ENCODE measurements around the gene PSMA7.
"Not testable (repeated sequence)": the region's sequence is repeated elsewhere in the genome, so short reads cannot be mapped to it uniquely, and the experiment has no call there.

Gene PSMA7

GRCh38 chr20:62119115-62119514 is 24.1 kb downstream of the PSMA7 start:
- DNase-seq (ENCODE audit: low spot score), result no peak

DNA sequence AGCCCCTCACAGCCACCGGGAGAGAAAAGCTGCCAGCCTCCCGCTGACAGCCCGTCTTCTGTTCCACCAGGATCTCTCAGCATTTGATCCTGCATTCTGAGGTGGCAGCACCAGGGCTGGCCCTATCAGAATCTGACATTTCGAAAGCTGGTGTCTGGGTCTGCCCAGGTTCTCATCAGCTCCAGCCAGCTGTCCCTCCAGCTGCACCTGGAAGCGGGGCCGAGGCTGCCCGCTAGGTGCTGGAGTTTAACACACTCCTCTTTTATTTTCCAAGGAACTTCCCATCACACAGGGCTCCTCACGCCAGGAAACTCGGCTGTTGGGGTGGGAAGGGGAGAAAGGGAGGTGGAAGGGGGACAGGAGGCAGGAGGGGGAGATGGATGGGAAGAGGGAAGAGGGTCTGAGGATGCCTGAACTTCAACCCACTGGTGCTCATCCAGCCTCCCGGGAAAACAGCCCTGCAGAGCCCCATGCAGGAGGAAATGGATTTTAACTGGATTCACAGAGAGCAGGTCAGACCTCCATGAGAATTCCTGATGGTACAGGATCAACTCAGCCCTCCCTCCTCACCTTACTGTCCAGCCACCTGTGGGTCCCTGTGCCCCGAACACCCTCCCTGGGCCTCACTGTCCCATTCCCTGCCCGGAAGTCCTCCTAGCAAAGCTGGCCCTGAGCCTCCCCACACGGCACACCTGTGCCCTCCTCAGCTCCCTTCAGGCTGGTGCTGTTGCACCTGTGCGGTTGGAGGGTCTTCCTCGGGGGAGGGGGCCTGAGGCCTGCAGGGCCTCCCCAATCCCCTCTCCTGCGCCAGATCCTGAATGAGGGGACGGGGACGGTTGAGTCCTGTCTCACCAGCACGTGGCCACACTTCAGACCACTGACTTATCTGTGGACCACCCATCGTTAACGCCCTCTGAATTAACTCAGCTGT is 24.8 kb downstream of the PSMA7 start:
- no peak for DNase-seq (ENCODE audit: low spot score)

GRCh38 chr20:62117658-62118057 is 25.5 kb downstream of the PSMA7 start:
- DNase-seq (ENCODE audit: low spot score), result no peak

- DNase-seq (ENCODE audit: low spot score), result no peak
Measured at GRCh38 chr20:62117362-62117646, 25.9 kb downstream of the PSMA7 start.

DNA sequence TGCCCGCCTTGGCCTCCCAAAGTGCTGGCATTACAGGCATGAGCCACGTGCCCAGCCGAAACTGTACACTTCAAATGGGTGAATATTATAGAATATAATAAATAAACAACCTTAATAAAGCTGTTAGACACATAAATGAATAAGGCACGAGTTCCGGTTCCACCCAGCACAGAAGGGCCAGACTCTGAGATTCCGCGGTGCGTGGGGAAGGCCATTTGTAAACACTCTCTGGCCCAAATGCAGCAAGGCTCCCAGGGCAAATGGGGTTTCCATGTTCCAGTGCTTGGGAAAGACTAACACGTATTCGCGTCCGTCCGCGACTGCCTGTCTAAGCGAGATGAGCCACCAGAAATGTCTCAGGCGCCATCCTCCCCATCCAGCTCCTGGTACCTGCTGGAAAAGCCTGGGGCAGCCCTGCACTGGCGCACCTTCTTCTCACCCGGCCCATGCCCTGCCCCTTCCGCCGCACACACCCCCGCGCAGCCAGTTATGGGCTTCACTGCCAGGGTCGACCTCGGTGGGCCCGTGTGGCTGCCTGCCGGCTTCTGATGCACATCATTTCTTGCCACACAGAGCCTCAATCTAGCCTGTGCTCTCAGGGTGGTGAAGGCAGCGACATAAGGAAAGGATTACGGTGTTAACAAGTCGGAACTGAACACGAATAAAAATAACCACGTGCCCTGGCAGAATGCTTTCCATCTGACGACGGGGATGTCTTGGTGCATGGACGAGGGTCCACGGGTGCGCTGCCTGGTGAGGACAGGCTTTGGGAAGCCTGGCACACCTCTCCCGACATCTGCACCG is 26.4 kb downstream of the PSMA7 start:
- no peak for DNase-seq (ENCODE audit: low spot score)

- DNase-seq (ENCODE audit: low spot score), result not testable (repeated sequence)
Measured at GRCh38 chr20:62115800-62116407, 27.3 kb downstream of the PSMA7 start.

DNA sequence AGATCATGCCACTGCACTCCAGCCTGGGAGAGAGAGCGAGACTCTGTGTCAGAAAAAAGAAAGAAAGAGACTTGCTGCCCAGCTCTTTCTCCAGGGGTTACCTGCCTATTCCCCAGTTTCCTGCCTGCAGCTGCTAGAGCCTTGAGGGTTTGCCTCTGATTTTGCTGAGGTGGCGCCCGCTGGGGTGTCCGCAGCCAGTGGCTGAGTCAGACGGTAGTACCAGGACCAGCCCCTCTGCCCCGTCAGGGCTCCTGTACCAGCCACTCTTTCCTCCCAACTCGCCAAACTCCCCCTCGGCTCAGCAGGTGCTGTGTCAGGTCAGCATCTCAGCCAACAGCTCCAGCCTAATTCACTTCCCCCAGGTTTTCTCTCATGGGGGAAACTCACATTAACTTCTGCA is 28.3 kb downstream of the PSMA7 start:
- DNase-seq (ENCODE audit: low spot score), result no peak

GRCh38 chr20:62112368-62112767 is 30.8 kb downstream of the PSMA7 start:
- DNase-seq (ENCODE audit: low spot score), result no peak

DNA sequence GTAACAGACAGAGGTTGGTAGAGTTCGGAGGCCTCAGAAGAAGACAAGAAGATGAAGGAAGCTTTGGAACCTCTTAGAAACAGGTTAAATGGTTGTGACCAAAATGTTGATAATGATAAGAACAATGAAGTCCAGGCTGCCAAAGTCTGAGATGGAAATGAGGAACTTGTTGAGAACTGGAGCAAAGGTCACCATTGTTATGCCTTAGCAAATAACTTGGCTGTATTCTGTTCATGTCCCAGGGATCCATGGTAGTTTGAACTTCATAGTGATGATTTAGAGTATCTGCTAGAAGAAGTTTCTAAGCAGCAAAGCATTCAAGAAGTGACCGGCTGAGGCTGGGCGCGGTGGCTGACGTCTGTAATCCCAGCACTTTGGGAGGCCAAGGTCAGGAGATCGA is 32.0 kb downstream of the PSMA7 start:
- DNase-seq (ENCODE audit: low spot score), result no peak

DNA sequence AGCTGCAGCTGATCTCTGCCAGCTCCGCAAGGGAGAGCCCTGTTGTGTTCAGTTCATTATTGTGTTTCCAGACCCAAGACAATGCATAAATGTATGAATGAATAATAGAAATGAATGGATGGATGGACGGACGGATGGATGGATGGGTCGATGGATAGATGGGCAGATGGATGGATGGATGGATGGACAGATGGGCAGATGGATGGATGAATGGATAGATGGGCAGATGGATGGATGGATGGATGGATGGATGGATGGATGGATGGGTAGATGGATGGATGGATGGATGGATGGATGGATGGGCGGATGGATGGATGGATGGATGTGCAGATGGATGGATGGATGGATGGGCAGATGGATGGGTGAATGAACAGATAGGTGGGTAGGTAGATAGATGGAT is 37.6 kb downstream of the PSMA7 start:
- no peak for DNase-seq (ENCODE audit: low spot score)

DNA sequence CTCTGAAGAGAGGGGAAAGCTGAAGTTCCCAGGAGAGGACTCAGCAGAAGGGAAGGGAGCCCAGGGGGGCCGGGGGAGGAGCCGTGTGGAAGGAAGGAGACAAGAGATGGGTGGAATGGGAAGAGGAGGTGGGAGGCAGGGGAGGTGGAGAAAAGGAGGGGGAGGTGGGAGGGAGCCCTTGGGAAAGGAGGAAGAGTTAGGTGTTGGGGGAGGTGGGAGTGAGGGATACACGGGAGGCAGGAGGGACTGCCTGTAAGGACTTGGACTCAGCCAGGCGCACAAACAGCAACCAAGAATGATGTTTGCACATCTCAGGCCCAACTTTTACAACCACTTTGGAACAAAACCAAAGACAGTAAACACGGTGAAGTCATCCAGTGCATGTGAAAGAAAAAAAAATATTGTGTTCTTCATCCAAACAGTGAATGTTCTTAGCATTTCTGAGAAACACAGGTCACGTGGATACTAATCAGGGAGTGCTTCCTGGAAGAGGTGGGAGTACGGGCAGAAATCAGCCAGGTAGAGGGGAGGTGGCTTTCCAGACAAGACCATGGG is 38.3 kb downstream of the PSMA7 start:
- no peak for DNase-seq (ENCODE audit: low spot score)

DNA sequence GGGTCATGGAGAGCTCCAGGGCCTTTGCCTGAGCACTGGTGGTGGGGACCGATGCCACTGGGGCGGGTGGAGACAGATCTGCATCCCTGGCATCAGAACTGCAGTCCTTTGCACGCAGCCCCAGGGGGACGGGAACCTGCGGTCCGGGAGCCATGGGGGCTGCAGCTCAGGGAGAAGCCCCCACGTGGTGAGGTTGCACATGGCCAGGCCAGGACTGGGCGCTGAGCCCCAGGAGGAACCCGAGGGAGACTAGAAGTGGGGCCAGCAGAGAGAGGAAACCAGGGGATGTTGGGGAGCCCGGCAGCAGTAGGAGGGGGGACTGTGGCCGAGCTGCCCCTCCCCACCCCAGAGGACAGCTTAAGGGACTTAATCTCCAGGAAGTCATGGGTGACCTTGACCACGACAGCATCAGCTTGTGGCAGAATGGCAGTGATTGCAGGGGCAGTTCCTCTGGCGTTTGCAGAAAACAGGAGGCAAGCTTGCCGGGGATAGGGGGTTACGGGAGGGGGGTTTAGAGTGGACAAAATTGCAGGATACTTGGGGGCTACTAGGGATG is 38.9 kb downstream of the PSMA7 start:
- DNase-seq (ENCODE audit: low spot score), result no peak

- no peak for DNase-seq (ENCODE audit: low spot score)
Measured at GRCh38 chr20:62103508-62104233, 39.5 kb downstream of the PSMA7 start.

- DNase-seq (ENCODE audit: low spot score), result no peak
Measured at GRCh38 chr20:62101078-62101477, 42.1 kb downstream of the PSMA7 start.

DNA sequence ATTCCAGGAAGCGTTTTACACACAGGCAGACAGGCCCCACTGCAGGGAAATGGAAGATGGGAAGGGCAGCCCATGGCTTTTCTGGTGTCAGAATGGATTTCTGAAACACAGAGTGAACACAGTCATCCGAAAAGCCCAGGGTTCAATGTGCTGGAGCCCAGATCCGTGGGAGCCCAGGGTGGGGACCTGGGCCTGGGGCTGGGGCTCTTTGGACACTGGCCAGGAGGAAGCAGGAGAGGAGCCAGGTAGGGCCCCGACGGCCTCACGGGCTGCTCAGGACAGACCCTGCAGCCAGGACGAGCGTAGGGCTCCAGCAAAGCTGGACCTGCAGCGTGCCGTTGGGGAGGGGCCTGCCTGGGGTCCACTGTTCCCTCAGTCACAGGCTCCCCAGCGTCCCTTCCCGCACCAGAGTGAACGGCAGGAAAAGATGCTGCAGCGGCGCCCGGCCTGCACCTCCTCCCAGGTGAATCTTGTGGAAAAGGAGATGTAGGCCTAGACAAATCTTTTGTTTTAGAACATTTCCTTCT is 45.2 kb downstream of the PSMA7 start:
- DNase-seq (ENCODE audit: low spot score), result peak; percentile 22

DNA sequence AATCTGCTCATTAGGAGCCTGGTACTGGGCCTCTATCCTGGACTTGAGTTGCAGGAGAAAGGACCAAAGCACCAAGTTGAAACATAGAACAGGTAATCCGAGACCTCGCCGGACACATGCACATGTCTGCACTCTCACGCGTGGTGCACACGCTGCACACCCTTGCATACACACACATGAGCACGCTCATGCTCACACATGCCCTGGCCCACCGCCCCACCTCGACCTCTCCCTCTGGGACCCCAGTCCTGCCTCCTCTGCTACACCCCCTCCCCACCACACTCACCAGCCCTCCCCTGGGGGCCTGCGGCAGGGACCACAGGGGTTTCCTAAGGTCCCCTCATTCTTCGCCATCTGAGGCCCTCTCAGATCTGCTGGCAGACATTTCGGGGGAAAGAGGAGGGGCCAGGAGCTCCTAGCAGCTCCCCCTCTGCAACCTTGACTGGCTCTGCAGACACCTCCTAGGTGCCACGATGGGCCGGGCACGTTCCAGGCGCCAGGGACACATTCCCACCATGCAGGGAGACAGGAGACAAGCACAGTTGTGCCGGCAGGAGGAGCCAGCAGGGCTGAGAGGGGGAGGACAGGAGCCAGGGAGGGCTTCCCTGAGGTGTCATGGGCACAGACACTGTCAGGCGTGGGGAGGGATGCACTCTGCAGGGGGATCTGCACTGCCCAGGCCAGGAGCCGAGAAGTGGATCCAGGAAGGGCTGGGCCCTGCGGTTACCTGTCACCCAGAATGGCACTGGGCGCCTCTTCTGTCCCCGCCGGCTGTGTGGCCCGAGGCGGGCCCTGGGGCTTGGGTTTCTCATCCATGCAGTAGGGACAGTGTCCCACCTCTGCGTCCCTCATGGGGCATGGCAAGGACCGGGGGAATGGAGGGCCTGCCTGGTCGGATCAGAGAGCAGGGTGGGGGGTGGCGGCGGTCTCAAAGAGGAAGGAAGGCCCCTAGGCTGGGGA is 46.5 kb downstream of the PSMA7 start:
- peak; percentile 28 for DNase-seq (ENCODE audit: low spot score)

DNA sequence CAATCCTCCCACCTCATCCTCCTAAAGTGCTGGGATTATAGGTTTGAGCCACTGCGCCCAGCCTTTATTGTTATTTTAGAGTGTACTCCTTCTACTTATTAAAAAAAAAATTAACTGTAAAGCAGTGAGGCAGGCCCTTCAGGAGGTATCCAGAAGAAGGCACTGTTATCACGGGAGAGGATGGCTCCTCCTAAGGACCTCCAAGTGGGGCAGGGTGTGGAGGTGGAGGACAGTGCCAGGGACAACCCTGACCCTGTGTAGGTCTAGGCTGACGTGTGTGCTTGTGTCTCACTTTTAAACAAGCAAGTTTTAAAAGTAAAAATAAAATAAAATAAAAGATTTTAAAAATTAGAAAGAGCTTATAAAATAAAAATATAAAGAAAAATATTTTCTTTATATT is 53.8 kb downstream of the PSMA7 start:
- no peak for DNase-seq (ENCODE audit: low spot score)

DNA sequence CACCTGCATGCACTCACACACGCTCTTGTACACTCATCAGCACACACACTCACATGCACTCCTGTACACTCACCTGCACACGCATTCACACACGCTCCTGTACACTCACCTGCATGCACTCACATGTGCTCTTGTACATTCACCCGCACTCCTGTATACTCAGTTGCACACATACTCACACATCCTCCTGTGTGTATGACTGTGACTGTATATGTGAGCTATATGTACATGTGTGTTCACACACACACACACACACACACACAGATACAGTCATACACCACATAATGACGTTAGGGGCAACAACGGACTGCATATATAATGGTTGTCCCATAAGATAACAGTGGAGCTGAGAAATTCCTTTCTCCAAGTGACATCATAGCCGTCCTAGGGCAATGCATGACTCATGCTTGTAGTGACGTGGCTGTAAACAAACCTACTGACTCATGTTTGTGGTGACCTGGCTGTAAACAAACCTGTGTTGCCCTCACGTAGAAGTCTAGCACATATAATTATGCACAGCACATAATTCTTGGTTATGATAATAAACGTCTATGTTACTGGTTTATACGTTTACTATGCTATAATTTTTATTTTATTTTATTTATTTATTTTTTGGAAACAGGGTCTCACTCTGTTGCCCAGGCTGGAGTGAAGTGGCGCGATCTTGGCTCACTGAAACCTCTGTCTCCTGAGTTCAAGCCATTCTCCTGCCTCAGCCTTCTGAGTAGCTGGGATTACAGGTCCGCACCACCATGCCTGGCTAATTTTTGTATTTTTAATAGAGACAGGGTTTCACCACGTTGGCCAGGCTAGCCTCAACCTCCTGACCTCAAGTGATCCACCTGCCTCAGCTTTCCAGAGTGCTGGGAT is 54.7 kb downstream of the PSMA7 start:
- DNase-seq (ENCODE audit: low spot score), result no peak

- DNase-seq (ENCODE audit: low spot score), result no peak
Measured at GRCh38 chr20:62087632-62088031, 55.6 kb downstream of the PSMA7 start.
